ENCODE results near the gene CASKIN1. TPM values are rescaled to one million over a fixed set of nuclear protein-coding genes. Genes with fewer than 3 reads are reported as not detected.

Gene CASKIN1
- total and polyA plus RNA-seq, 10 of the 15 experiments (the other 5 are each of a cell fraction or from before 2014, with no cell fraction given): 0.03 to 0.33 (median 0.11) TPM; not detected in 5

GRCh38 chr16:2205104-2205966, 8.9 kb upstream of the CASKIN1 start, which contains the start of gene MLST8:
MLST8 (plus strand) TSS chr16:2205454; CDS start chr16:2206086, 632 bp downstream.
- under 1% methylated on average over 89 of the region's 93 CpGs for WGBS (ENCODE audit: insufficient coverage, insufficient replicate concordance, low lambda C conversion rate, missing lambda C conversion rate)
- H3K9ac ChIP-seq (ENCODE audit: control insufficient read depth, insufficient read depth, low read length): peak within 1 kb of the TSS; percentile 78
- peak; percentile 80 for FAIRE-seq
- RAD21 ChIA-PET (ENCODE audit: unreplicated experiment): interaction anchor here (1.0 to 1.5 kb wide), 2 partner anchors 9 to 46 kb away, joined by 3 read pairs; partner anchors contain the start of genes ECI1 and PGP
- POLR2A ChIA-PET: interaction anchor here (0.6 to 1.5 kb wide), 4 partner anchors 9 to 47 kb away, joined by 3 to 5 read pairs (median 4); partner anchors contain the start of genes ECI1 and PGP
- peaks cover 6% of the 10 kb centered on the region; the same call in 1 of the 2 replicates for H3K4me1 ChIP-seq (ENCODE audit: control insufficient read depth, insufficient read depth, low read length)
- peak within 1 kb of the TSS; percentile 96 for H3K27ac ChIP-seq (ENCODE audit: control insufficient read depth, insufficient read depth)
- ATAC-seq: peak; percentile 85
- H3K4me2 ChIP-seq (ENCODE audit: control insufficient read depth, insufficient read depth): peak within 1 kb of the TSS; percentile 89
- H3K79me2 ChIP-seq (ENCODE audit: control insufficient read depth, insufficient read depth, low read length): peaks cover 20% of the 10 kb centered on the region
- no peaks in the 10 kb centered on the region for H3K9me3 ChIP-seq (replicated peaks; ENCODE audit: control insufficient read depth, insufficient read depth, low read length)
- no peaks in the 10 kb centered on the region for H3K27me3 ChIP-seq (replicated peaks in 1 of 2; ENCODE audit: control insufficient read depth in 2 of 2, insufficient read depth in 2 of 2, low read length in 1 of 2)
- peak; percentile 45 for DNase-seq (ENCODE audit: low read depth, low spot score)
- intact Hi-C loops (cut with micrococcal nuclease; ENCODE audit: unreplicated experiment) (loop anchor here (5.0 kb wide), 1 partner anchor 47 kb away; the partner anchor contains the start of gene ECI1), in situ Hi-C loops (cut with MboI) (no loop called here)
- CTCF ChIA-PET: interaction anchor here (0.7 to 1.3 kb wide), 2 partner anchors 9 to 201 kb away, joined by 3 to 6 read pairs; partner anchors contain the start of gene PGP
- H4K20me1 ChIP-seq (ENCODE audit: control insufficient read depth, insufficient read depth): no peaks in the 10 kb centered on the region
- peak within 1 kb of the TSS; percentile 93 for H3K4me3 ChIP-seq
- H2AFZ ChIP-seq (ENCODE audit: control insufficient read depth, low read depth, low read length): peak within 1 kb of the TSS; percentile 87
- peaks cover 8 to 16% of the 10 kb centered on the region in 2 experiments; a peak in 3 of 4 replicates for H3K36me3 ChIP-seq (ENCODE audit: control insufficient read depth in 2 of 2, insufficient read depth in 2 of 2, low read length in 1 of 2)
- SMC1A ChIA-PET (ENCODE audit: uncharacterized antibody, unreplicated experiment): no interaction called here
- BruUV-seq (replicated peaks): no TSS peak
- TF ChIP-seq, protein P1, sequence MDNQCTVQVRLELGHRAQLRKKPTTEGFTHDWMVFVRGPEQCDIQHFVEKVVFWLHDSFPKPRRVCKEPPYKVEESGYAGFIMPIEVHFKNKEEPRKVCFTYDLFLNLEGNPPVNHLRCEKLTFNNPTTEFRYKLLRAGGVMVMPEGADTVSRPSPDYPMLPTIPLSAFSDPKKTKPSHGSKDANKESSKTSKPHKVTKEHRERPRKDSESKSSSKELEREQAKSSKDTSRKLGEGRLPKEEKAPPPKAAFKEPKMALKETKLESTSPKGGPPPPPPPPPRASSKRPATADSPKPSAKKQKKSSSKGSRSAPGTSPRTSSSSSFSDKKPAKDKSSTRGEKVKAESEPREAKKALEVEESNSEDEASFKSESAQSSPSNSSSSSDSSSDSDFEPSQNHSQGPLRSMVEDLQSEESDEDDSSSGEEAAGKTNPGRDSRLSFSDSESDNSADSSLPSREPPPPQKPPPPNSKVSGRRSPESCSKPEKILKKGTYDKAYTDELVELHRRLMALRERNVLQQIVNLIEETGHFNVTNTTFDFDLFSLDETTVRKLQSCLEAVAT (IDR thresholded peaks at IDR 0.05): peak; percentile 100
- TF ChIP-seq RBBP5 (conservative IDR thresholded peaks at IDR 0.05) (no peak), YBX1 (IDR thresholded peaks at IDR 0.05) (no peak), SUZ12 (IDR thresholded peaks at IDR 0.05; ENCODE audit: unreplicated experiment) (no peak), RUNX3 (IDR thresholded peaks at IDR 0.05; ENCODE audit: low read length) (peak; percentile 57), CREB1 (IDR thresholded peaks at IDR 0.05; ENCODE audit: low read depth) (peak; percentile 56), MYC (IDR thresholded peaks at IDR 0.05; ENCODE audit: insufficient read depth, insufficient read length, insufficient replicate concordance, low read length, severe bottlenecking) (peak; percentile 93), STAT1 (conservative IDR thresholded peaks at IDR 0.05) (0 out of 2 replicates have a peak, but pooled peaks have one; percentile 23), CHD2 (IDR thresholded peaks at IDR 0.05; ENCODE audit: borderline replicate concordance, low read depth, low read length) (0 out of 2 replicates have a peak, but pooled peaks have one; percentile 33), PML (IDR thresholded peaks at IDR 0.05; ENCODE audit: low read length) (peak; percentile 94), KLF5 (IDR thresholded peaks at IDR 0.05; ENCODE audit: partially characterized antibody) (peak; percentile 95), NFIC (IDR thresholded peaks at IDR 0.05; ENCODE audit: low read depth, low read length) (no peak), RELA (IDR thresholded peaks at IDR 0.05; ENCODE audit: borderline replicate concordance, partially characterized antibody) (peak; percentile 73), SMAD5 (IDR thresholded peaks at IDR 0.05; ENCODE audit: low read depth) (peak; percentile 84), EGR1 (IDR thresholded peaks at IDR 0.05; ENCODE audit: borderline replicate concordance in 1 of 2, low read depth in 2 of 2, low read length in 2 of 2) (peak in 1 of 2 experiments; percentile 93; a peak in 2 of 3 replicates), TBL1XR1 (IDR thresholded peaks at IDR 0.05; ENCODE audit: low read depth, low read length) (0 out of 2 replicates have a peak, but pooled peaks have one; percentile 67), MXI1 (IDR thresholded peaks at IDR 0.05; ENCODE audit: low read depth, low read length) (peak; percentile 75), CHD1 (IDR thresholded peaks at IDR 0.05; ENCODE audit: low read depth, low read length) (peak; percentile 96), TARDBP (IDR thresholded peaks at IDR 0.05; ENCODE audit: borderline replicate concordance) (peak; percentile 50; the same call in 1 of the 2 replicates)
- TF ChIP-seq, protein P2, sequence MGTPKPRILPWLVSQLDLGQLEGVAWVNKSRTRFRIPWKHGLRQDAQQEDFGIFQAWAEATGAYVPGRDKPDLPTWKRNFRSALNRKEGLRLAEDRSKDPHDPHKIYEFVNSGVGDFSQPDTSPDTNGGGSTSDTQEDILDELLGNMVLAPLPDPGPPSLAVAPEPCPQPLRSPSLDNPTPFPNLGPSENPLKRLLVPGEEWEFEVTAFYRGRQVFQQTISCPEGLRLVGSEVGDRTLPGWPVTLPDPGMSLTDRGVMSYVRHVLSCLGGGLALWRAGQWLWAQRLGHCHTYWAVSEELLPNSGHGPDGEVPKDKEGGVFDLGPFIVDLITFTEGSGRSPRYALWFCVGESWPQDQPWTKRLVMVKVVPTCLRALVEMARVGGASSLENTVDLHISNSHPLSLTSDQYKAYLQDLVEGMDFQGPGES (IDR thresholded peaks at IDR 0.05): 0 out of 2 replicates have a peak, but pooled peaks have one; percentile 43
